Measurements from ENCODE around the gene MAPK6.

- TF ChIP-seq CTCF (optimal IDR thresholded peaks at IDR 0.05 in 1 of 3, IDR thresholded peaks at IDR 0.05 in 1 of 3, conservative IDR thresholded peaks at IDR 0.05 in 1 of 3; ENCODE audit: extremely low read depth in 1 of 3, insufficient read depth in 2 of 3, low read length in 3 of 3) (no peak), EZH2 (IDR thresholded peaks at IDR 0.05; ENCODE audit: low read length) (no peak)
Observed at GRCh38 chr15:52056001-52056400, 37.0 kb downstream of the MAPK6 start.
